Renal cortex interstitium (tissue), 11 donors: ENCODE measurements around the gene PUS10. TPM values are rescaled to one million over a fixed set of nuclear protein-coding genes. Genes with fewer than 3 reads are reported as not detected.

ENCODE experiments used
- DNase-seq, 11 donors: peaks; one replicate each; pipeline ENCODE4 v3.0.0-alpha.2; 2013; ENCODE audit warnings: low read depth in 9 of 11, low spot score in 4 of 11; ENCODE audit errors: extremely low read depth in 1 of 11
- polyA plus RNA-seq, 3 donors: library from polyadenylated mRNA; unstranded; fragments of 120-200 nt; gene quantifications; one replicate each; pipeline ENCODE4 v1.2.1, GENCODE V29; 2013; ENCODE audit not compliant: insufficient read length in 3 of 3

PUS10 gene
- polyA plus RNA-seq, 3 donors = 8.6 to 13.8 (median 10.8) TPM

GRCh38 chr2:60899230-60899891, 118.7 kb downstream of the PUS10 start:
- DNase-seq = no peak

- no peak for DNase-seq
These were observed 119.5 kb downstream of the PUS10 start for GRCh38 chr2:60898567-60898966.

Other genes starting within 250 kb of the PUS10 start
- 10 to 100 TPM in 1 of 3 donors, 1 to 10 TPM in 2; 7.8 to 10.3 (median 8.5) TPM for gene REL, start 136.7 kb downstream of the PUS10 start, polyA plus RNA-seq
- 10 to 100 TPM; 26.1 to 30.9 (median 30.3) TPM for gene PEX13, start 535 bp downstream of the PUS10 start, polyA plus RNA-seq
- gene SANBR, start 47.6 kb upstream of the PUS10 start, polyA plus RNA-seq = 10 to 100 TPM; 13.5 to 21.9 (median 17.2) TPM
- gene C2orf74, start 143.9 kb upstream of the PUS10 start, polyA plus RNA-seq = 10 to 100 TPM; 35.9 to 47.5 (median 41.7) TPM